GM21381 (cell line): ENCODE results near the gene KRTAP23-1.

Experiments used
- ATAC-seq: cut with Tn5 transposase; IDR thresholded peaks from one replicate; pipeline ENCODE4 v1.9.1; 2021; ENCODE audit warnings: mild to moderate bottlenecking, moderate library complexity; ENCODE audit not compliant: unreplicated experiment

The KRTAP23-1 gene

GRCh38 chr21:30315701-30316100 lies 32.7 kb downstream of the KRTAP23-1 start:
- ATAC-seq, result no peak

GRCh38 chr21:30306884-30307283 lies 41.5 kb downstream of the KRTAP23-1 start:
- no peak for ATAC-seq

- ATAC-seq, result no peak
Observed at GRCh38 chr21:30305136-30305535, 43.3 kb downstream of the KRTAP23-1 start.
